GM12891 (cell line): ENCODE results near the gene IL25.

Experiments used
- POLR2A ChIP-seq: IDR thresholded peaks from 2 replicates; pipeline ENCODE4 v1.6.1; 2011; ENCODE audit warnings: low read depth, low read length, control low read depth
- POLR2AphosphoS5 ChIP-seq: IDR thresholded peaks from 2 replicates; pipeline ENCODE4 v1.6.1; 2011; ENCODE audit warnings: low read depth, low read length, control low read depth
- TAF1 ChIP-seq: IDR thresholded peaks from 2 replicates; pipeline ENCODE4 v1.6.1; 2011; ENCODE audit warnings: low read depth, low read length, control low read depth

DNA sequence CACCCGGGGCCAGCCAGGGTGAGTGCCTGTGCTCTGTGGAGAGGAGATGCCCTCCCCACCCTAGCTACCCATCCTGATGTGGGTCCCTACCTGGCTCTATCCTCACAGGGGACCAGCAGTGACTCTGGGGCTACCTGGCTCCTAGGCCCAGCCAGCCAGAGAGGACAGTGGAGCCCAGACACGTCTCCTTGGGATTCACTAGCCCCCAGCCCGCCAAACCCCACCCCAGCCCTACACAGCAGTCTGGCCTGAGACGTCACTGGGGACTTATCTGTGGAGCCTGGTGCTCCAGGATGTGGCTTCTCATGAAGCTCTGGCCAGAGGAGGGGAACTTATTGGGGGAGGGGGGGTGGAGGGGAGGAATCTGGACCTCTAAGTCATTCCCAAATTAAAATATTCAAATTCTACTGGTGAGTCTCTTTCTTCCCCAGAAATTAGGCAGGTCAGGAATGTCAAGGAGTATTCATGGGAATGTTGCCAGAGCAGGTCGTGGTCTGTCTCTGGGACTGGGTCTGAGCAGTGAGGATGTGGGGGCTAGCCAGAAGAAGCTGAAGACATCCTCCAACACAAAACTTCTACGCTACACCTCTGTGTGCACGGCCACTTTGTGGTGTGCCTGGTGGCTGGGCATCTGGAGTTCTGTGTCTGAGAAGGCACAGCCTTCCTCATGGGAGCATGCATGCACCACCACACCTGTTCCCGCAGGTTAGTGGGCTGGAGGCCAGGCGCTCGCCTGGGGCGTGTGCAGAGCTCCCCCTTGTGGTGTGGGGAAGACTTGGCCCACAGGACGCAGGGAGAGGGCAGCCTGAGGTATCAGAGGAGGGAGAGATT lies 7.0 kb downstream of the IL25 start:
- no peak for TF ChIP-seq POLR2A
- TF ChIP-seq POLR2AphosphoS5 = no peak
- TF ChIP-seq TAF1 = no peak
